HG02642 (cell line): ENCODE measurements around the gene HBB.

Source experiments
- ATAC-seq: cut with Tn5 transposase; IDR thresholded peaks from one replicate; pipeline ENCODE4 v1.9.1; 2021; ENCODE audit warnings: mild to moderate bottlenecking; ENCODE audit not compliant: unreplicated experiment, poor library complexity

Gene HBB

GRCh38 chr11:5229356-5229755, 2.5 kb upstream of the HBB start:
- no peak for ATAC-seq

GRCh38 chr11:5228124-5228523, 1.3 kb upstream of the HBB start:
- ATAC-seq, result no peak

GRCh38 chr11:5227681-5228080, 810 bp upstream of the HBB start:
- ATAC-seq, result no peak

DNA sequence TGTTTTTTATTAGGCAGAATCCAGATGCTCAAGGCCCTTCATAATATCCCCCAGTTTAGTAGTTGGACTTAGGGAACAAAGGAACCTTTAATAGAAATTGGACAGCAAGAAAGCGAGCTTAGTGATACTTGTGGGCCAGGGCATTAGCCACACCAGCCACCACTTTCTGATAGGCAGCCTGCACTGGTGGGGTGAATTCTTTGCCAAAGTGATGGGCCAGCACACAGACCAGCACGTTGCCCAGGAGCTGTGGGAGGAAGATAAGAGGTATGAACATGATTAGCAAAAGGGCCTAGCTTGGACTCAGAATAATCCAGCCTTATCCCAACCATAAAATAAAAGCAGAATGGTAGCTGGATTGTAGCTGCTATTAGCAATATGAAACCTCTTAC, 1.4 kb downstream of the HBB start:
- no peak for ATAC-seq

DNA sequence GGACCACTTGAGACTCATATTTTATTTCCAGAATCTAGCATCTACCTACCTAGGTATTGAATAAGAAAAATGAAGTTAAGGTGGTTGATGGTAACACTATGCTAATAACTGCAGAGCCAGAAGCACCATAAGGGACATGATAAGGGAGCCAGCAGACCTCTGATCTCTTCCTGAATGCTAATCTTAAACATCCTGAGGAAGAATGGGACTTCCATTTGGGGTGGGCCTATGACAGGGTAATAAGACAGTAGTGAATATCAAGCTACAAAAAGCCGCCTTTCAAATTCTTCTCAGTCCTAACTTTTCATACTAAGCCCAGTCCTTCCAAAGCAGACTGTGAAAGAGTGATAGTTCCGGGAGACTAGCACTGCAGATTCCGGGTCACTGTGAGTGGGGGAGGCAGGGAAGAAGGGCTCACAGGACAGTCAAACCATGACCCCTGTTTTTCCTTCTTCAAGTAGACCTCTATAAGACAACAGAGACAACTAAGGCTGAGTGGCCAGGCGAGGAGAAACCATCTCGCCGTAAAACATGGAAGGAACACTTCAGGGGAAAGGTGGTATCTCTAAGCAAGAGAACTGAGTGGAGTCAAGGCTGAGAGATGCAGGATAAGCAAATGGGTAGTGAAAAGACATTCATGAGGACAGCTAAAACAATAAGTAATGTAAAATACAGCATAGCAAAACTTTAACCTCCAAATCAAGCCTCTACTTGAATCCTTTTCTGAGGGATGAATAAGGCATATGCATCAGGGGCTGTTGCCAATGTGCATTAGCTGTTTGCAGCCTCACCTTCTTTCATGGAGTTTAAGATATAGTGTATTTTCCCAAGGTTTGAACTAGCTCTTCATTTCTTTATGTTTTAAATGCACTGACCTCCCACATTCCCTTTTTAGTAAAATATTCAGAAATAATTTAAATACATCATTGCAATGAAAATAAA, 2.1 kb downstream of the HBB start:
- ATAC-seq, result no peak

DNA sequence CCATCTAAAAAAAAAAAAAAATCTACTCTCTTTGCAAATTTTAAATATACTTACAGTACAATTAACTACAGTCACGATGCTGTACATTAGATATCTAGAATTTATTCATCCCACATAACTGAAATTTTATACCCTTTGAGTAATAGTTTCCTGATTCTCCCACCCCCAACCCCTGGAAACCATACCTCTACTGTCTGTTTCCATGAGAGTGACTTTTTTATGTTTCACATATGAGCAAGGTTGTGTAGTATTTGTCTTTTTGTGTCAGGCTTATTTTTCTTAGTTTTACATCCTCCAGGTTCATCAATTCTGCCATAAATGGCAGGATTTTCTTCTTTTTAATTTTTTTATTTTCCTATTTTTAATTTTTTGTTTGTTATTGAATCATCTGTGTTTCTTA, 3.2 kb downstream of the HBB start:
- no peak for ATAC-seq

- ATAC-seq, result no peak
These were observed 3.7 kb downstream of the HBB start for GRCh38 chr11:5223146-5223545.

DNA sequence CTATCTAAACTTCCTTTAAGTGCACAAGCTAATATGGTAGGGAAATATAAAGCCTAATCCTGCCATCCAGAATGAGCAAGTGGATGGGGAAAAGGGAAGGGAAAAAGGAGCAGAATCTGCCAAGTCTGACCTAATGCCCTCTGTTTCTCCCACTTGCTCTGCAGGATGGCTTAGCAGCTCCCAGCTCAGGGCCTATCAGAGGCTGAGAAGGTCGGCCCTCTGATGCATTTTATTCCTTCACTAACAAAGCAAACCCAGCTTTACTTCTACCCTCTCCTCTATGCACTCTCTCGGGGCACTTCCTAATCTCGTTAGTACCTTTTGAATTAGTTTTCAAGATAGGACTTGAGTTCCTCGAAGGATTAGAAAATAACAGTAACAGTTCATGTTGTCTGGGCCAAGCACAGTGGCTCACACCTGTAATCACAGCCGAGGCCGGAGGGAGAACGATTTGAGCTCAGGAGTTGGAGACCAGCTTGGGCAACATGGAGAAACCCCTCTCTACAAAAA, 16.4 kb downstream of the HBB start:
- ATAC-seq, result no peak

DNA sequence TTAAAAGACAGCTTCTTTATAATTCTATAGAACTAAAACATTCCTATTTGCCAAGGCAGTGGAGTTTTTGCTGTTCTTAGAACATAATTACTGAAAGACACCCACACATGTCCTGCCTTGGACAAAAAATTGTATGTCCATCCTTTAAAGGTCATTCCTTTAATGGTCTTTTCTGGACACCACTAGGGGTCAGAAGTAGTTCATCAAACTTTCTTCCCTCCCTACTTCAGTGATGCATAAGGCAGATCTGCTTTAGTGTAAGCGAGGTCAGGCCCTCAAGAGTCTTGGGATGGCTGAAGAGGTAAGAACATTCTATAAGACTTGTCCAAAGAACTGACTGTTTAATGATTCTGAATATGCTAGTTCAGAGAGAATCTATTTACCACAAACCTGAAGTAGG, 22.1 kb downstream of the HBB start:
- peak; percentile 65 for ATAC-seq

- no peak for ATAC-seq
These were observed 23.5 kb downstream of the HBB start for GRCh38 chr11:5203366-5203765.

DNA sequence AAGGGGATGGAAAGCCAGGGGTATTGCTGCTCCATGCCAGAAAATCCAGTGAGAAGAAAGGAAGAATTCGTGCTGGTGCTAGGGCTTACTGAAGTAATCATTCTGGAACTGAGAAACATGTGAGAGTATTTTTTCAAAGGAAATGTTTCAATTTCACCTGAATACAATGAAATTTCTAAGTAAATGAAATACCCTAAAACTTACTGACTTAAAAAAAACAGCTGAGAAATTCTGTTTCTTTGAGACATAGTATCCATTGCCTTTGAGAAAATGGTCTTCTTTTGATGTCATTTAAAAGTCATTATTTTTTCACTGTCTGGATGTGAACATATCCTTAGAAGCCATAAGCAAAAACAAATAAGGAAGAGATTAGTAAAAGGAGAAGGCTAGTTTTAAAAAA, 26.3 kb downstream of the HBB start, which contains the start of gene OR51V1:
Gene OR51V1 (minus strand): TSS at position 101 of the 400 bp plus-strand sequence. CDS start 0 bp downstream, at position 101.
- ATAC-seq, result no peak

DNA sequence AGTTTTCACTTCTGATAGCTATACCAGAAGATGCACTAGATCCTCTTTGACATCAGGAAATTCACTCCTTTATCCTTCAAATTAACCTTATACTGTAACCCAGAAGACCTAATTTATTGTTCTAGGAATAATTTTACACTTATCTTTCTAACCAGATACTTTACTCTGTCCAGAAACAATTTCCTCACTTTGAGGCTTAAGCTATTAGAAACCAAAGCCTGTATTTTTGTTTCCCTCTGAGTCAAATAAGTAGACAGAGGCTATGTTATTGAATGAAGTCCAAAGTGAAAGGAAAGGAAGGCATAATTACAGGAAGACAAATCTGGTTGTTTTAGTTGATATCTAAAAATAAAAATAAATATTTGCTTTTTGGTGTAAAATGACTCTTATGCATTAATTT, 28.6 kb downstream of the HBB start:
- ATAC-seq, result no peak

- ATAC-seq, result no peak
These were observed 29.3 kb downstream of the HBB start for GRCh38 chr11:5197536-5197935.

- no peak for ATAC-seq
These were observed 30.1 kb downstream of the HBB start for GRCh38 chr11:5196731-5197130.

DNA sequence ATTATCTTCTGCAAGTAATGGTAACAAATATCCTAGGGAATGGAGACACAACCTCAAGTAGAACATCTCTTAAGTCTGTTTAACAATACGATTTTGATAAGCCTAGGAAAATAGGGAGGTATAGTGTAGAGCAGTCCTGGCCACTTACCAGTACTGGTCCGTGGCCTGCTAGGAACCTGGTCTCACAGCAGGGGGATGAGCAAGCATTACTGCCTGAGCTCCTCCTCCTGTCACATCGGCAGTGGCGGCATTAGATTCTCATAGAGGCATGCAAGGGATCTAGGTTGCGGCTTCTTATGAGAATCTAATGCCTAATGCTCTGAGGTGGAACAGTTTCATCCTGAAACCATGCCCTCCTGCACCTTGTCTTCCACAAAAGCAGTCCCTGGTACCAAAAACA, 30.8 kb downstream of the HBB start:
- ATAC-seq, result no peak

DNA sequence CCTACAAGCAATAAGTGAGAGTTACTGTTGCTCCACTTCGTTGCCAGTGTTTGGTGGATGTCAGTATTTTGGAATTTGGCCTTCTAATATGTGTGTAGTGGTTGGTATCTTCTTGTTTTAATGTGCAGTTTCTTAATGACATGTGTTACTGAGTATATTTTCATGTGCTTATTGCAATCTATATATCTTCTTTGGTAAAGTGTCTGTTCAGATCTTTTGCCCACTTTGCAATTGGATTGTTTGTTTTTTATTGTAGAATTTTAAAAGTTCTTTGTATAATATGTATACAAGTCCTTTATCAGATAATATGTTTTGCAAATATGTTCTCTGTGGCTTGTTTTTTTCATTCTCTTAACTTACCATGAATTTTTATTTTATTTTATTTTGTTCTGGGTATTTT, 34.1 kb downstream of the HBB start:
- ATAC-seq, result no peak

GRCh38 chr11:5188201-5188600, 38.7 kb downstream of the HBB start:
- ATAC-seq, result no peak

- no peak for ATAC-seq
These were observed 48.6 kb downstream of the HBB start for GRCh38 chr11:5178046-5178837.
